OCI-LY1 (cell line): ENCODE results near the gene SLC45A1.

ENCODE experiments used
- EZH2 ChIP-seq: fragments of 200-600 bp; sonication (generic), shearing (Covaris generic); IDR thresholded peaks from 2 replicates; pipeline ENCODE4 v1.8.0; 2017; ENCODE audit warnings: borderline replicate concordance, mixed run types, mild to moderate bottlenecking, antibody characterized with exemption, low read length, moderate library complexity, mixed read lengths
- TF ChIP-seq, protein P1 (sequence below): fragments of 200-600 bp; sonication (generic), shearing (Covaris generic); IDR thresholded peaks from 2 replicates; pipeline ENCODE4 v1.5.1; 2017; ENCODE audit warnings: mild to moderate bottlenecking, antibody characterized with exemption, low read length, moderate library complexity, mixed read lengths

DNA sequence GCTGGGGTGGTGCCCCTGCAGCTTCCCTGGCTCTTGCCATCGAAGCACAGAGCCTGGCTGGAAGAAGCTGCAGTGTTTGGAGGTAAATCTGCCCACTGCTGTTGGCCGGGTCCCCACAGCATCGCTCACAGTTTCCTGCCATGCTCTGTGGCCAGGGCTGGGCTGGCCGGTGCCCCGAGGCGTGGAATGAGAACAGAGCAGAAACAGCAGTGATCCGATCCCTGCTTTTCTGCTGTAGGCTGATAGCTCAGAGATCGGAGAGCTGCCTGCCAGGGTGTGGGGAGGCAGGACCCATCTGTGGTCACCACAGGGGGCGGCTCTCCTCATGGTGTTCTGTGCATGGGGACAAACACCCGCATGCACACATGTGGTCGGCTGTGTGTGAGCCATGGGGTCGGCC, 11.5 kb downstream of the SLC45A1 start:
- no peak for TF ChIP-seq EZH2
- TF ChIP-seq, protein P1, sequence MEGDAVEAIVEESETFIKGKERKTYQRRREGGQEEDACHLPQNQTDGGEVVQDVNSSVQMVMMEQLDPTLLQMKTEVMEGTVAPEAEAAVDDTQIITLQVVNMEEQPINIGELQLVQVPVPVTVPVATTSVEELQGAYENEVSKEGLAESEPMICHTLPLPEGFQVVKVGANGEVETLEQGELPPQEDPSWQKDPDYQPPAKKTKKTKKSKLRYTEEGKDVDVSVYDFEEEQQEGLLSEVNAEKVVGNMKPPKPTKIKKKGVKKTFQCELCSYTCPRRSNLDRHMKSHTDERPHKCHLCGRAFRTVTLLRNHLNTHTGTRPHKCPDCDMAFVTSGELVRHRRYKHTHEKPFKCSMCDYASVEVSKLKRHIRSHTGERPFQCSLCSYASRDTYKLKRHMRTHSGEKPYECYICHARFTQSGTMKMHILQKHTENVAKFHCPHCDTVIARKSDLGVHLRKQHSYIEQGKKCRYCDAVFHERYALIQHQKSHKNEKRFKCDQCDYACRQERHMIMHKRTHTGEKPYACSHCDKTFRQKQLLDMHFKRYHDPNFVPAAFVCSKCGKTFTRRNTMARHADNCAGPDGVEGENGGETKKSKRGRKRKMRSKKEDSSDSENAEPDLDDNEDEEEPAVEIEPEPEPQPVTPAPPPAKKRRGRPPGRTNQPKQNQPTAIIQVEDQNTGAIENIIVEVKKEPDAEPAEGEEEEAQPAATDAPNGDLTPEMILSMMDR = no peak
